GM18861 (cell line): Measurements from ENCODE around the gene ESRP2.

Experiments used
- ATAC-seq: cut with Tn5 transposase; IDR thresholded peaks from one replicate; pipeline ENCODE4 v1.9.1; 2021; ENCODE audit not compliant: unreplicated experiment

Gene ESRP2

GRCh38 chr16:68264128-68265077 is 28.5 kb upstream of the ESRP2 start, which contains the start of gene SLC7A6:
TSS of gene SLC7A6 (plus strand) at chr16:68264526. CDS start at chr16:68274727, 10,201 bp downstream.
- peak; percentile 48 for ATAC-seq

GRCh38 chr16:68263559-68264127 is 27.7 kb upstream of the ESRP2 start:
- no peak for ATAC-seq

GRCh38 chr16:68259007-68259825 is 23.3 kb upstream of the ESRP2 start:
- no peak for ATAC-seq

GRCh38 chr16:68257906-68258800 is 22.2 kb upstream of the ESRP2 start:
- peak; percentile 33 for ATAC-seq

- ATAC-seq: peak; percentile 39
Observed at GRCh38 chr16:68257251-68257905, 21.5 kb upstream of the ESRP2 start.

GRCh38 chr16:68255712-68256111 is 19.8 kb upstream of the ESRP2 start:
- ATAC-seq: no peak

GRCh38 chr16:68253721-68254120 is 17.8 kb upstream of the ESRP2 start:
- ATAC-seq: no peak

- no peak for ATAC-seq
Observed at GRCh38 chr16:68252383-68252782, 16.5 kb upstream of the ESRP2 start.

GRCh38 chr16:68251832-68252231 is 15.9 kb upstream of the ESRP2 start:
- no peak for ATAC-seq

- ATAC-seq: no peak
Observed at GRCh38 chr16:68250951-68251350, 15.0 kb upstream of the ESRP2 start.

- ATAC-seq: no peak
Observed at GRCh38 chr16:68249371-68249770, 13.4 kb upstream of the ESRP2 start.

GRCh38 chr16:68247932-68248331 is 12.0 kb upstream of the ESRP2 start:
- ATAC-seq: no peak

- ATAC-seq: no peak
Observed at GRCh38 chr16:68247400-68247799, 11.5 kb upstream of the ESRP2 start.

- no peak for ATAC-seq
Observed at GRCh38 chr16:68246666-68247065, 10.7 kb upstream of the ESRP2 start.

- ATAC-seq: no peak
Observed at GRCh38 chr16:68246121-68246520, 10.2 kb upstream of the ESRP2 start.

GRCh38 chr16:68244903-68245853 is 9.3 kb upstream of the ESRP2 start, which contains the start of gene PLA2G15:
TSS of gene PLA2G15 (plus strand) at chr16:68245373. CDS start at chr16:68245427, 54 bp downstream.
- ATAC-seq: peak; percentile 60

- ATAC-seq: no peak
Observed at GRCh38 chr16:68244481-68244902, 8.6 kb upstream of the ESRP2 start.
